ENCODE data around the gene SERGEF. TPM values are rescaled to one million over a fixed set of nuclear protein-coding genes. Genes with fewer than 3 reads are reported as not detected.
A peak's percentile ranks its signal among the peaks of the same experiment; 100 is the strongest.

The SERGEF gene
- total and polyA plus RNA-seq, 2 of the 13 experiments (the other 11 are each of a cell fraction or from before 2014, with no cell fraction given): 54.5 to 114 TPM

- 21% methylated on average over 8 of the region's 19 CpGs for WGBS (ENCODE audit: low lambda C conversion rate)
- Histone ChIP-seq H3K79me2 (ENCODE audit: insufficient read depth, low read length) (no peaks in the 10 kb centered on the region), H3K4me3 (replicated peaks in 1 of 3; ENCODE audit: insufficient read depth in 1 of 3, low read depth in 2 of 3, low read length in 3 of 3) (no peak overlapping the region), H4K20me1 (ENCODE audit: insufficient read depth, low read length) (no peaks in the 10 kb centered on the region), H3K4me2 (ENCODE audit: low read depth, low read length) (no peak overlapping the region), H3K27me3 (ENCODE audit: control insufficient read depth in 1 of 2, insufficient read depth in 2 of 2, low read length in 2 of 2) (peaks cover 3 to 33% of the 10 kb centered on the region in 2 experiments; a peak in 3 of 5 replicates), H3K9me3 (ENCODE audit: low read length) (no peaks in the 10 kb centered on the region), H3K27ac (ENCODE audit: extremely low read length, insufficient read depth, low read length) (no peak overlapping the region), H3K4me1 (ENCODE audit: insufficient read depth, low read length) (peaks cover 29% of the 10 kb centered on the region), H3K9ac (ENCODE audit: insufficient read depth, low read depth, low read length) (no peak overlapping the region), H2AFZ (ENCODE audit: low read length) (no peak overlapping the region), H3K36me3 (replicated peaks in 1 of 2; ENCODE audit: control insufficient read depth in 1 of 2, insufficient read depth in 2 of 2, low read length in 2 of 2) (no peaks in the 10 kb centered on the region)
- ATAC-seq (peak; percentile 33), FAIRE-seq (no peak), DNase-seq (ENCODE audit: low spot score) (no peak)
- intact Hi-C loops (cut with micrococcal nuclease; ENCODE audit: unreplicated experiment) (no loop called here), in situ Hi-C loops (cut with HindIII; ENCODE audit: extremely low pct_ligation_motif_present, low pct_unique_long_range_greater_than_20kb) (no loop called here)
- POLR2A ChIA-PET: no interaction called here
- CTCF ChIA-PET (ENCODE audit: low intra/inter-chr PET ratio, low total read pairs): no interaction called here
- BruUV-seq (replicated peaks): no TSS peak
- TF ChIP-seq PBX3 (CRISPR knock-in tag; IDR thresholded peaks at IDR 0.05; ENCODE audit: borderline replicate concordance) (no peak), ZNF367 (CRISPR knock-in tag; IDR thresholded peaks at IDR 0.05; ENCODE audit: borderline replicate concordance) (no peak), MXD1 (CRISPR knock-in tag; IDR thresholded peaks at IDR 0.05) (no peak), NONO (IDR thresholded peaks at IDR 0.05) (no peak), NONO (CRISPR knock-in tag; conservative IDR thresholded peaks at IDR 0.05) (no peak), PAX8 (CRISPR knock-in tag; IDR thresholded peaks at IDR 0.05; ENCODE audit: borderline replicate concordance) (no peak), HBP1 (CRISPR knock-in tag; IDR thresholded peaks at IDR 0.05; ENCODE audit: low read depth) (no peak), TOE1 (CRISPR knock-in tag; IDR thresholded peaks at IDR 0.05) (no peak), ZNF766 (CRISPR knock-in tag; IDR thresholded peaks at IDR 0.05; ENCODE audit: borderline replicate concordance) (no peak), FOXC1 (CRISPR knock-in tag; IDR thresholded peaks at IDR 0.05; ENCODE audit: borderline replicate concordance) (no peak), ZNF652 (CRISPR knock-in tag; IDR thresholded peaks at IDR 0.05; ENCODE audit: borderline replicate concordance, low read depth) (no peak), CBFB (CRISPR knock-in tag; IDR thresholded peaks at IDR 0.05) (no peak), ZNF639 (CRISPR knock-in tag; conservative IDR thresholded peaks at IDR 0.05) (no peak), RFXANK (CRISPR knock-in tag; IDR thresholded peaks at IDR 0.05) (no peak), KLF11 (CRISPR knock-in tag; IDR thresholded peaks at IDR 0.05) (no peak), IRF2 (CRISPR knock-in tag; IDR thresholded peaks at IDR 0.05) (no peak), ATF7 (IDR thresholded peaks at IDR 0.05) (no peak), ATF7 (CRISPR knock-in tag; IDR thresholded peaks at IDR 0.05) (no peak), ZNF263 (CRISPR knock-in tag; IDR thresholded peaks at IDR 0.05) (no peak), HOMEZ (CRISPR knock-in tag; IDR thresholded peaks at IDR 0.05; ENCODE audit: low read depth) (no peak), SIX4 (CRISPR knock-in tag; IDR thresholded peaks at IDR 0.05) (no peak)
Measured at GRCh38 chr11:17748761-17749721, 263.8 kb downstream of the SERGEF start.
